Measurements from ENCODE around the gene ZDHHC1.
"Not testable (repeated sequence)": the region's sequence is repeated elsewhere in the genome, so short reads cannot be mapped to it uniquely, and the experiment has no call there.

Gene ZDHHC1

DNA sequence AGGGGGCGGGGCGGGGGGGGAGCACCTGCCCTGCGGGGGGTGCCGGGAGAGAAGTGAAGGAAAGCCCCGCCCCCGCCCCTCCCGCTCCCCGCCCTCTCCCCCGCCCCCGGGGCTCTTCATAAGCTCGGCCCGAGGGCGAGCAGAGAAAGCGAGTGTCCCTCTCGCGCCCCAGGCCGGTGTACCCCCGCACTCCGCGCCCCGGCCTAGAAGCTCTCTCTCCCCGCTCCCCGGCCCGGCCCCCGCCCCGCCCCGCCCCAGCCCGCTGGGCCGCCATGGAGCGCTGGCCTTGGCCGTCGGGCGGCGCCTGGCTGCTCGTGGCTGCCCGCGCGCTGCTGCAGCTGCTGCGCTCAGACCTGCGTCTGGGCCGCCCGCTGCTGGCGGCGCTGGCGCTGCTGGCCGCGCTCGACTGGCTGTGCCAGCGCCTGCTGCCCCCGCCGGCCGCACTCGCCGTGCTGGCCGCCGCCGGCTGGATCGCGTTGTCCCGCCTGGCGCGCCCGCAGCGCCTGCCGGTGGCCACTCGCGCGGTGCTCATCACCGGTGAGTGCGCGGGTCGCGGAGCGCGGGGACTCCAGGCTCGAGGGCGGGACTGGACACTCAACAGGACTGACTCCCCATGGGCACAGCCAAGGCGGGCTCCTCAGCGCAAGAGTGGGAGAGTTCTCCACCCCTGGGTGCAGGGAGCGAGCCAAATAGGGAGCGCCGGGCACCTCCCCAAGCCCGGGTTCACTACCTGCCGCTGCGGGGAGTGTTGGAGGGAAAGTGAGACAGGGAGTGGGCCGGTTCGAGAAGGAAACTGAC is 14.9 kb upstream of the ZDHHC1 start, which contains the start of gene HSD11B2:
HSD11B2 (plus strand) TSS at position 145 of the 798 bp plus-strand sequence; CDS start at position 273, 128 bp downstream.
- no peak for DNase-seq (ENCODE audit: low spot score)

DNA sequence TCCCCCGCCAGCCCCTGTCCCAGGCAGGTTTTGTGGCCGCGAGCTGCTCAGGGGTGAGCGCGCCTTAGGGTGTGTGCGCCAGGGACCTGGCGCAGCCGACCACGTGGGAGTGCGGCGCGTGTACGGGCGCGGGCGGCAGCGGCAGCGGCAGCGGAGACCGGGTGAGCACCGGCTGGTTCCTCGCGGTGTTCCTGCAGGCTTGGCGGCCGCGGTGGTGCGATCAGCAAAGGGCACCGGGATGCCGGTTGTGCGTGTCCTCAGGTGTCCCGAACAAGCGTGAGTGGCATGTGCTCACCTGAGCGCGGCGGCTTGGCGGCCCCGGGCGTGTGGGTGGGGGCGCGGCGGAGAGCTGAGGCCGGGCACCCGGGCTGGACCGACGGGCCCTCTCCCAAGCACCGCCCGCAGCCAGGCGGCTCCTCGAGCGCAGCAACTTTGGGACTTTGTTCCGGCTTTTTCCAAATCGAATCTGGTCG is 14.3 kb upstream of the ZDHHC1 start:
- DNase-seq (ENCODE audit: low spot score): no peak

DNA sequence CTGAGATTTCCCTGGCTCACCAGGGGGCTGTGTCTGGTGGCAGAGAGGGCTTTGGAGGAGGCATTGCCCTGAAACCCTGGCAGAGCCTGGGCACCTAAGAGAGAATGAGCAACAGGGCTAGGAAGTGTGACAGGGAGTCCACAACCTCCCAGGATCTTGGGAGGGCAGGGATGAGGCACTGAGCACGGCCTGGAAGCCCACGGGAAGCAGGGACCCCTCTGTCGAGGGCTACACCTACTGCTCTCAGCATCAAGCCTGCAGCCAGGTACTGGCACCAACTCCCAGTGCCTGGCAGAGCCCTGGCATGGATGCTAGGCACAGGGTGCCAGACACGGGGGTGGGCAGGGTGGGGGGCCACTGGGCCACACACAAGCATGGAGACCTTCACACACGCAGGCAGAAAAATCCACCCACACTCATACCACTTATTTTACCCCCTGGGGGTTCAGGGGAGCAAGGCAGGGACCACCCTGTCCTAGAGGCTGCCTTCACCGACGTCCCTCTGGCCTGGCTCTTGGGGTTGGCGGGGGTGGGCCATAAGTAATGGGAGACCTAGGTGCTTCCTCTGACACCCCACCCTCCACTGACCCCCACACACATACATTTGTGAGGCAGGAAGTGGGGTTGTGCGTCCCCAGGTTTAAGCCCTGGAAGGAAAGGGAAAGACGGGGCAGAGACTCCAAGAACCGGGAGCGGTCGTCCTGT is 13.7 kb upstream of the ZDHHC1 start:
- DNase-seq (ENCODE audit: low spot score): no peak

DNA sequence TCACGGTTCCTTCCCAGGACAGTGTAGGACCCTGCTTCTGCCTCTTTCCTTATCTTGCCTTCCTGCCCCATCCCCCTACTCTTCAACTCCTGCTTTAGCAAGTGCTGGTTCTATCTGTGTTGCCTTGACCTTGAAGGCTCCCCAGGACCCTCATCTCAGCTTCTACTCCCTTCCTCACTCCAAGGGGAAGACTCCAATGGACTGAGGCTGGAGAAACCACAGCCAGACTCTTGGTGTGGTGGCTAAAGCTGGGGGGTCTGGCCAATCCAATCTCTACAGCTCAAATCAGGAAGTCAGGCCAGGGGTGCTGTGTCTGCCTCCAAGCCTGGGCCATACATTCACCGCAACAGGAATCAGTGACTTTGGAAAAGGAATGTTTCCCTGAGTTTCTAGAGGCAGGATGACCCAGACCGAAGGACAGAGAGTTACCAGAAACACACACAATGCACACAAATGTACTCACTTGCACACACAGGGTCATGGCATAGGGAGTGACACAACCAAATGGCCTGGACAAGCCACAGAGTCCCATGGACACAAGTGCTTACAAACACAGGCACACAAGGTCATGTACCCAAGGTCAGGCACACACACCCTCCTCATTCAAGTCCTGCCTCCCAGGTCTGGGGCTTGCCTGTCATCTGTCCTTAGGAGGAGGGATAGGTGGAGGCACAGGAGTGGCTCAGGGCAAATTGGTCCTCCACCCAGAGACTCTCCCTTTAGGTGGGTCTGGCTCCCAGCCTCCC is 12.9 kb upstream of the ZDHHC1 start:
- no peak for DNase-seq (ENCODE audit: low spot score)

DNA sequence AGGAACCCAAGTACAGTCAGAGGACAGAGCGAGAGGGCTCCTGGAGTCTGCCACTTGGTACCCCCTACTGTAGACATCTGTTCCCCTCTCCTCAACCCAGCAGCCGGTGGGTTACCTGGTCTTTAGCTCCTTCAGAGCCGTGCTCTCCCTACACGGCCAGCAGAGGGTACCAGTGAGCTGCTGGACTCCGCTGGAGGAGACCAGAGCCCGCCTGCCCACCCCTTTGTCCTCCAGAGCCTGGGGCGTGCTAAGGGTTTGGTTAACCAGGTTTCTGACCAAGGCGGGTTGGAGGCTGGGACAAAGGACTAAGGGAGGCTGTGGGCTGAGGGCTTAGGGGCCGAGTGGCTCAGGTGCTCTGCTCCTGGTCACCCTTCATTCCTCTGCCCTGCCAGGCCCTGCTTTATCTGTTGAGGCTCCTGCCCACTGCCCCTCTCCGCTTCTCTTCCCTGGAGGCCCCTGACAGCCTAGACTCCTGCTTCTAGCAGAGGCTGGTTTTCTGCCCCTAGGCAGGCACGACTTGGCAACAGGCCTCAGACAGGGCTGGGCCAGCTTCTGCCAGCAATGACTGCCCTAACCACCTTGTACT is 12.0 kb upstream of the ZDHHC1 start:
- DNase-seq (ENCODE audit: low spot score): no peak

DNA sequence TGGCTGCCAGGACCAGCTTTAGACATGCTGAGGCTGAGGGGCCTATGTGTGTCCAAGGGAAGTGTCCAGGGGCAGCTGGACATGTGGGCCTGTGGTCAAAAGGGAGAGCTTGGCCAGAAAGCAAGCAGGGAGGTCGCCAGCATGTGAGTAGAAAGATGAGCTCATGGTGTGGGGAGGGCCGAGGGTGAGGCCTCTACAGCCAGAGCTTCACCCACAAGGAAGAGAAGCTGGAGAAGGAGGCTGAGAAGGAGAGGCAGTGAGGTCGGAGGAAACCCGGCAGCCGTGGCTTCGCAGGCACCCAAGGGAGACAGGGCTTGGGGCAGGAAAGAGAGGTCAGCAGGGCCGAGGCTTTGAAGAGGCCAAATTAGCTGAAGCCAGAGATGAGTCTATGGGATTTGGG is 10.7 kb upstream of the ZDHHC1 start:
- DNase-seq (ENCODE audit: low spot score): no peak

DNA sequence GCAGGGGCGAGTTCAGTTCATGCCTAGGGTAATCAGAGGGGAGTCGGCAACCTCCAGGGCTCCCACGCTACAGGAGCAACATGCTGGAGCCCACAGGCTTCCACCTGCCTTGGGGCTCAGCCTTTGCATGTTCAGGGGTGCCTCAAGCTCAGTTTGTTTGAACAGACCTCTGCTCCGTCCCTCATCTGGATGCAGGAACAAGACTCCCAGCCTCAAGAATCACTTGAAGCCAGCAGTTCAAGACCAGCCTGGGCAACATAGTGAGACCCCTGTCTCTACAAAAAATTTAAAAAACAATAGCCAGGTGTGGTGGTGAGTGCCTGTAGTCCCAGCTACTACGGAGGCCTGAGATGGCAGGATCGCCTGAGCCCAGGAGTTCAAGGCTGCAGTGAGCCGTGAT is 9.7 kb upstream of the ZDHHC1 start:
- DNase-seq (ENCODE audit: low spot score): no peak

DNA sequence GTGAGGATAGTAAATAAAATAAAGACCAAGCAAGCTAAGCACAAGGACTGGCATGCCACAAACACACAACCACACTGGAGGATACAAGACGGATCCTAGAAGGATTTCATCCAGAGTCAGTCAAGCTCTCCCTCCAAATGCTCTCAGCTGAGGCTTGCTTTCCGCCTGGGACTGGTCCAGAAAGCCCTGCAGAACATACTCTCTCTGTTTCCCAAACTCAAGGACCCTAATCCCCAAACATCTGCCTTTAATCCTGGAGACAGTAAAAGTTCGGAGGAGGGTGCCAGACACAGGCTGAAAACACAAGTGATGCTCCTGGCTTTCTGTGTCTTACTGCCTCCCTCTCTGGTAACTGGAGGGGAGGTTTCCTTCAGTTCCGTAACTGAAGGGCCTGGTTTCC is 9.3 kb upstream of the ZDHHC1 start:
- DNase-seq (ENCODE audit: low spot score): no peak

DNA sequence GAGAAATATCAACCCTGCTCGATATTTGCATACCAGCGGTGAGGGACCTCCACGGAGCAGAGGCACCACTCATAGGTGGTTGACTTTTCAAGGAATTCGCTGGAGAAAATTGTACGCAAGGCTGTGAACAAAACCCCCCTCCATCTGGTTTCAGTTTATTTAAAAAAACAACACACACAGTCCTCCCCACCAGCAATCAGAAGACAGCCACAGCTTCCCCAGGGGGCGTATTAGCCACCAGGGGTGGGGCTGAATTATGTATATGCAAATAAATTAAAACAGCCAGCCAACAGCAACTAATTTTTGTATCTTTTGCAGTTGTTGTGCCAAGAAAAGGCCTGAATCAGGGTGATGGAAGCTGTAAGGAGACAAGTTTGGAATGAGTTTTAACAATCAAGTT is 8.8 kb upstream of the ZDHHC1 start:
- no peak for DNase-seq (ENCODE audit: low spot score)

DNA sequence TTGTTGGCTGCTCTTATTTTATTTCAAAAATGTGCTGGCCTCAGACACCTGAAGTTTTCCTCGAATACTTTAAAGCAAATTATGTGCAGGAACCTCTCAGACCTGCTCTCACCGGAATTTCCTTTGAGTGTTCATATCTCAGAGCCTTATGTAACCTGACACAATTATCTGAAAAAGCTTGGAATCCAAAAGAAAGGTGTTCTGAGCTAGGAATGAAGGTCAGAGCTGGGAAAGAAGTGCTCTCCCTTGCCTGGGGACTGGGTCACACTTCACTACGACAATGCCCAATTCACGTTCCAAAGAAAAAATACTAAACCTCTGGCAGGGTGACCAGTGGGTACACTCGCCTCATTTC is 8.0 kb upstream of the ZDHHC1 start:
- DNase-seq (ENCODE audit: low spot score): no peak

DNA sequence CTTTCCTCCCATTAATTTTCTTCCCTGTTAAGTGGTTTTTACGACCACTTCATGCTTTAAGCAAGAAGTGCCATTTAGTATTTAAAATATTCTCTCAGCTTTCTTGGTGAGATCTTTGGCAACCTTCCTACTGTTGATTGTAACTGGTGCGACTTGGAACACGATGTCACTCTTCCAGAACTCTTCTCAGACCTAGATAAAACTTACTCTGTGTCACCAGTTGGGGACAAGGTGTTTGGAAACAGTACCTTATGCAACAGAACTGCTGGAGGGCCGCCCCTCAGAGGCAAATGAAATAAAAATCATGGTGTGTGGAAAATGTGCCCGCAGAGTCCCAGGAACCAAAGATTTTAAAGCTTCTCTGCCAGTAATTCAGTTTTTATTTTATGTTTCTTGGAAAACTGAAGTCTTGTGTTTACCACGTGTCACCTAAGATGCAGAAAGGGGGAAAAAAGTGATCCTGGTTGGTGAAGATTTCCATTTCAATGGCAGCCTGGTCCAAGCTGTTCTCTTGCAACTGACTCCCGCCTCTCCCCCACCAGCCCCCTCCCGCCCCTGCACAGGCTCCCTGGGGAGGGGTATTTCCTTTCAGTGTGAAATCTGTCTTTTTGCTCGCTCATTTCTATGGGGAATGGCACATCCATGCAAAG is 7.5 kb upstream of the ZDHHC1 start:
- DNase-seq (ENCODE audit: low spot score): no peak

DNA sequence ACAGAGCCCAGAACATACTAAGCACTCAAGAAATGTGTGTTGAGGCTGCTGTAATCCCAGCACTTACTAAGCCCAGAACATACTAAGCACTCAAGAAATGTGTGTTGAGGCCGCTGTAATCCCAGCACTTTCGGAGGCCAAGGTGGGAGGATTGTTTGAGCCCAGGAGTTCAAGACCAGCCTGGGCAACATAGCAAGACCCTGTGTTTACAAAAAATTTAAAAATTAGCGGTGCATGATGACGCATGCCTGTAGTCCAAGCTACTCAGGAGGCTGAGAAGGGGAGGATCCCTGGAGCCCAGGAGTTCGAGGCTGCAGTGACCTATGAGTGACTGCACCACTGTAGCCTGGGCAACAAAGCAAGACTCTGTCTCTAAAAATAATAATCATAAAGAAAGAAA is 6.7 kb upstream of the ZDHHC1 start:
- no peak for DNase-seq (ENCODE audit: low spot score)

DNA sequence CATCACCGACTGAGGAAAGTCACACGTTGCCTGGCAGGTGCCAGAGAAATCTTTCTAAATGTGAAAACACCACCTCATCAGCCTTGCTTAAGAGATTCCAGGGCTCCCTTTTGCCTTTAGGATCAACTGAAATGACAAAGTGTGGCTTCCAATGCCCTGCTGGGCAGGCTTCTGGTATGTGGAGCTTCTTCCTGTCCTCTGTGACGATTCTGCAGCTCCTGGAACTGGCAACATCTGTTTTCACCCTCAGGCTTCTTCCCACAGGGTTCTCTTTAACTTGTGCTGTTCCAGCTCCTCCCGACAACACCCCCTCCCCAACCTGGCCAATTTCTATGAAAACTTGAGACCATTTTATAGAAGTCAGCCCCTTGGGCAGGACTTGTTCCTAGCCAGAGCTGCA is 4.8 kb upstream of the ZDHHC1 start:
- no peak for DNase-seq (ENCODE audit: low spot score)

DNA sequence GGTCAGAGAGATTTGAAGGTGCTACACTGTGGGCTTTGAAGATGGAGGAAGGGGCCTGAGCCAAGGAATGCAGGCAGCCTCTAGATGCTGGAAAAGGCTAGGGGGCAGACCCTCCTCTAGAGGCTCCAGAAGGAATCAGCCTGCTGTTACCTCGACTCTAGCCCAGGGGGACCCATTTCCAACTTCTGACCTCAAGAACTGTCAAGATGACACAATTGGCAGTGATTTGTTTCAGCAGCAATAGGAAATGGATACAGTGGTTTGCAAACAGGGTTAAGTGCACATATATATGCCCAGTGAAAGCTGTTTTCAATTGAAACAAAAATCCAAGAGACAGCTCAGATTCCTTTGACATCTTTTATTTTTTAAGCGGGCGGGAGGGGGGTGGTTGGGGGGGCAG is 3.7 kb upstream of the ZDHHC1 start:
- DNase-seq (ENCODE audit: low spot score): no peak

DNA sequence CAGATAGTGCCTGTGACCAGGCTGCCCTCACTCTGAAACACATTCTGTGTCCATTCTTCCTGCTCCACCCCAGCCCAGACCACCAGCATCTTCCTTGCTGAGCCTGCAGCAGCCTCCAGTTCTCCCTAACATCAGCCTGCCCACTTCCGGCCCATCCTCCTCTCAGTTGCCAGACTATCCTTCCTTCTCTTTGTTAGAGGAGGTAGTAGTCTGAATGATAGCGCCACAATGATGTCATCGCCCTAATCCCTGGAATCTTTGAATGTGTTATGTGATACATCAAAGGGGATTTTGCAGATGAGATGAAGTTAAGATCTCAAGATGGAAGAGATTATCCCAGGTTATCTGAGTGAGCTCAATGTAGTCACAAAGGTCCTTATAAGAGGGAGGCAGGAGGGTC is 3.2 kb upstream of the ZDHHC1 start:
- DNase-seq (ENCODE audit: low spot score): no peak

DNA sequence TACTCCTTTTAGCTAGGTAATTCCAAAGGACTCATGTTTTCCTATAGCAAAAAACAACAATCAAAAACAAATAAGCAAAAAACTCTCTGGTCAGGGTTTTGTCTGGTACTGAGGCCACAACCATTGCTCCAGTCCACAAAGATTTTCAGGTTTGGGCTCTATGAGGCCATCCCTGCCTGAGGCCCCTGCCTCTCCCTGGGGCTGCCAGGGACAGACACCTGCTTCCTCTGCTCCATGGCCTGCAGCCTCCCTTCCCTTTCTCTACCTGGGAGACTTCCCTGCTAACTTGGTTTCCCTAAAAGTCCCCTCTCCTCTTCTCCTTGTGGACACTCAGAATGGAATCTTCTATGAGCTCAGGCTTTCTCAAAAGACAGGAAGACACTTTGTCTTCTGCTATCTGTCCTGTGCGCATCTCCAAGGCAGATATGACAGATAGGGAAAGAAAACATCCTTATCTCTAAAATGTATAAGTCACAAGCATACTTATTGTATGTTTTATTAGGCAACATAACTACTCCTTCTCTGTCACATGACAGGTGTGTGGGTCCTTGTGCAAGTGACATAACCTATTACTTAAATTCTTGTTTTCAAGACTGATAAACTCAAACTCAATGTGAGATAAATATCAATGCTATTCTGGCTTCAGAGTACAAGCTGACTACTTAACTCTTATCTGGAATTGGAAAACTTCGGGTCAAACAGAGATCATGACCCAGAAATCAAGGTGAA is 1.2 kb upstream of the ZDHHC1 start:
- DNase-seq (ENCODE audit: low spot score): no peak

DNA sequence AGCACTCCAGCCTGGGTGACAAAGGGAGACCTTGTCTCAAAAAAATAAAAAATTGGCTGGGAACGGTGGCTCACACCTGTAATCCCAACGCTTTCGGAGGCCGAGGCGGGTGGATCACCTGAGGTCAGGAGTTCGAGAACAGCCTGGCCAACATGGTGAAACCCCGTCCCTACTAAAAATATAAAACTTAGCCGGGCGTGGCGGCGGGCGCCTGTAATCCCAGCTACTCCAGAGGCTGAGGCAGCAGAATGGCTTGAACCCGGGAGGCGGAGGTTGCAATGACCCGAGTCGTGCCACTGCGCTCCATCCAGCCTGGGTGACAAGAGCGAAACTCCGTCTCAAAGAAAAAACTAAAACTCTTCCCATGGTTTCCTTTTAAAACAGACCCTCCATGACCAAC is 856 bp downstream of the ZDHHC1 start:
- not testable (repeated sequence) for DNase-seq (ENCODE audit: low spot score)

DNA sequence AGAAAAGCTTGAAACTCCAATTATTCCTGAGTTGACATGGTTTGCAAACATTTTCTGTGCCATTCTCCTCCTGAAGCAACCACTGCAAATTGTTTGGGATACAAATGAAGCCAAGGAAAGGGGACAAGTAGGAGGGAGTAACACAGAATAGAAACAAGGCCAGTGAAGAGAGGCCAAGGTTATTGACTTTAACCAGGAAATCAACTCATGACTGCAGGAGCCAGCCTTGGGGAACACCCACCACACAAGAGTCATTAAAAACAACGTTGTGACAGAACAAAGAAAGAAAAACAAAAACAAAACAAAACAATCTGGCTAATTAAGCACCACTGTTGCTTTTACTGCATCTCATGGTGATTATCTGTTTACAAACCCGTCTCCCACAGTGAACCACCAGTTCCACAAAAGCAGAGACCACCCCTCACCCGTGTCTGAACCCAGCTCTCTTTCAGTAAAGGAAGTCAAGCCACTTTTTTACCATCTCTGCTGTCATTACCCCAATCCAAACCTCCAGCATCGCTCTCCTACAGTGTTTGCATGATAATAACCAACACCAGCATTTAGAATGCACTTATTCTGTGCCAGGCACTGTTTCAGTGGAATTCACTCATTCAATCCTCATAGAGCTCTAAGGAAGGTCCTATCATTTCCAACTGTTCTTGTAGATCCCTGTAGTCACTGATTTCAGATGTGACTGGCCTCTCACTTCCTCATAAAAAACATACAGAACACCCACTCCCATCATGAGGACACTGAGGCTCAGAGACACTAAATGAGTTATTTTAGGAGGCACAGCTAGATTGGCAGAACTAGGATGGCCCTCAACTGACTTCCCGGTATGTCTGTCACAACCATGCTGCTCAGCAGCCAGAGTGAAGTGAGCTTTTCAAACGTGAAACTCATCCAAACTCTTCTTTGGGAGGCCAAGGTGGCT is 2.0 kb downstream of the ZDHHC1 start:
- no peak for DNase-seq (ENCODE audit: low spot score)

DNA sequence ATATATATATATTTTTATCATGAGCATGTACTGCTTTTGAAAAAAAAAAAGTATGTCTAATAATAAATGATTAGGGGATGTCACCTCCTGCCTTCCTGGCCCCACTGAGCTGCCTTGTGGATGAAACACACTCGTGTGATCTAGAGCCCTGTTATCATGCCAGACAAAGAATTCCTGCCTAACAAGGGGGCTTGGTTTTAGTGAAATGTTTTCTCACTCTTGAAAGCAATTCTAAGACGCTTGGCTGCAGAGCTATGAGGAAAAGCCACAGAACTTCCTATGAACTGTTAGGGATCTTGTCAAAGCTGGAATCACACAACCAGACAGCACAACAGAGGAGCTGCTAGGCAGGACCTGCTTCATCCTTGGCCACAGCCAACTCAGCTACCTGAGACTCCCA is 4.0 kb downstream of the ZDHHC1 start:
- DNase-seq (ENCODE audit: low spot score): no peak

DNA sequence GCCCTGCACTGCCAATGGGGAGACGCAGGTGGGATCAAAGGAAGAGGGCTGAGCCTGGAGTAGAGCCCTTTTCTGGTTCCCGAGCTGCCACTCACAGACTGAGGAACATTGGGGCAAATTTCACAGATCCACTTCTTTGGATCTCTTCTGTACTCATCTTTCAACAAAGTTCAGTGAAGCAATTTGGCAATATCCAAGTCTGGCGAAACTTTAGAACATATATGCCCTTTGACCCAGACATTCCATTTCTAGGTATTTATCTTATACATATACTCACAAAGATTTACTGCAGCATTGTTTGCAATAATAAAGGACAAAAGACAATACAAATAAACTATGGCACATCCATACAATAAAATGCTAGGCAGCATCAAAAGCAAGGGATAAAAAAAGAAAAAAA is 4.9 kb downstream of the ZDHHC1 start:
- DNase-seq (ENCODE audit: low spot score): no peak
